Smooth muscle cell (in vitro differentiated cells): ENCODE measurements around the gene STAB2. TPM values are rescaled to one million over a fixed set of nuclear protein-coding genes. Genes with fewer than 3 reads are reported as not detected.

ENCODE experiments used
- DNase-seq: peaks from one replicate; lab custom pipeline; 2025; ENCODE audit not compliant: unreplicated experiment; lab: John Stamatoyannopoulos, UW
- H2AFZ ChIP-seq: fragments of 200-600 bp; sonication (generic); 2 replicates; pipeline ENCODE4 v1.6.0; 2016; ENCODE audit warnings: antibody characterized with exemption, low read depth, mild to moderate bottlenecking
- H3F3A ChIP-seq: fragments of 200-600 bp; sonication (generic); 2 replicates; pipeline ENCODE4 v1.6.0; 2017; ENCODE audit warnings: antibody characterized with exemption, low read depth
- H3K27ac ChIP-seq: fragments of 200-600 bp; sonication (generic); 2 replicates; pipeline ENCODE4 v1.5.1; 2016; ENCODE audit warnings: low read depth, mild to moderate bottlenecking
- H3K27me3 ChIP-seq: fragments of 200-600 bp; sonication (generic); 2 replicates; pipeline ENCODE4 v1.6.1; 2016; ENCODE audit warnings: low read depth, mild to moderate bottlenecking
- H3K36me3 ChIP-seq: fragments of 200-600 bp; sonication (generic); 2 replicates; pipeline ENCODE4 v1.5.1; 2016; ENCODE audit warnings: low read depth
- H3K4me1 ChIP-seq: fragments of 200-600 bp; sonication (generic); 2 replicates; pipeline ENCODE4 v1.5.1; 2016; ENCODE audit warnings: low read depth
- H3K4me2 ChIP-seq: fragments of 200-600 bp; sonication (generic); 2 replicates; pipeline ENCODE4 v1.6.0; 2016; ENCODE audit warnings: mild to moderate bottlenecking
- H3K4me3 ChIP-seq: fragments of 200-600 bp; sonication (generic); 2 replicates; pipeline ENCODE4 v1.5.1; 2016; ENCODE audit warnings: mild to moderate bottlenecking
- H3K79me2 ChIP-seq: fragments of 200-600 bp; sonication (generic); 2 replicates; pipeline ENCODE4 v1.6.0; 2016; ENCODE audit warnings: low read depth, mild to moderate bottlenecking
- H3K9ac ChIP-seq: fragments of 200-600 bp; sonication (generic); 2 replicates; pipeline ENCODE4 v1.6.0; 2016; ENCODE audit warnings: low read depth
- H3K9me3 ChIP-seq: fragments of 200-600 bp; sonication (generic); replicated peaks from 2 replicates; pipeline ENCODE4 v1.5.1; 2016; ENCODE audit warnings: low read depth
- H4K20me1 ChIP-seq: fragments of 200-600 bp; sonication (generic); 2 replicates; pipeline ENCODE4 v1.6.0; 2016; ENCODE audit warnings: low read depth
- CTCF ChIP-seq: fragments of 200-600 bp; sonication (generic); IDR thresholded peaks from 2 replicates; pipeline ENCODE4 v1.5.1; 2017; ENCODE audit warnings: borderline replicate concordance, mild to moderate bottlenecking, antibody characterized with exemption; ENCODE audit not compliant: insufficient read depth, poor library complexity, severe bottlenecking
- WGBS: methylation state at CpG from one replicate; pipeline ENCODE4 v1.1.7; 2016; ENCODE audit warnings: low lambda C conversion rate; 5-methylcytosine and 5-hydroxymethylcytosine counted together
- polyA plus RNA-seq: library from polyadenylated mRNA; unstranded; fragments of >200 nt; fragmentation: Nextera tagmentation; extraction: Ambion mirVana; gene quantifications from 2 replicates; pipeline ENCODE4 v1.2.1, GENCODE V29; 2016
- total RNA-seq: library from RNA; depleted of rRNA; stranded (reverse); fragments of >200 nt; gene quantifications from 2 replicates; pipeline ENCODE4 v1.2.3, GENCODE V29; 2014

The STAB2 gene
- total and polyA plus RNA-seq, 2 experiments from 2014 or later, result not detected

DNA sequence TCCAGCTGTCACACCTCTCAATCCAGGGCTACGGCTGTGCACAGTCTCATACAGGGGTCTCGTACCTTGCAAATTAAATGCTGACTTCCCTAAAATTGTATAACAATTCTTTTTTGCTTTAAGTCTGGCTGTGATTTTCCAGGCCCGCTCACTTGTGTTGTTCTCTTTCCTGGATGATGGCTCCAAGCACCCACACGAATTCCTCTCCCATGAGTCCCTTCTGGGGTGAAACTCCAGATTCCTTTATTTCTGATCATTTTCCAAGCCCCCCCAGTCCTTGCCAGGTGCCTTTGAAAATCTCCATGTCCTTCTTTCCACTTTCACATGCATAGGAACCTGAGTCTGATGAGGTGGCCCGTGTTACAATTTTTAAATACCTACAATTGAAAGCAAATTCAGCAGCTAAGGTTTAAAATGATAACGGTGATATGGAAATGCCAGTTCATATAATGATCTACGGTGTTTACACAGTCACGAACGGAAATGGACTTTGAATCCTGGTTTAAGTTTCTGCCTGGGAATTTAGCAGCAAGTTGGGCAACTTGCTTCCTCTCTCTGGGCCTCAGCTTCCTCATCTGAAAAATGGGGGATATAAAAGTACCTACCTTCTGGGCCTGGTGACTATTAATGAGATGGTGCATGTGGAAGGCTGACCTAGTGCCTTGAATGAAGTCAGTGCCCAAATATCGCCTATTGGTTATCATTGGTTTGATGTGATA is 85.5 kb downstream of the STAB2 start:
- H3K36me3 ChIP-seq, result no peaks in the 10 kb centered on the region
- H3F3A ChIP-seq, result no peaks in the 10 kb centered on the region
- H3K27ac ChIP-seq, result no peak overlapping the region
- H3K27me3 ChIP-seq, result peaks cover 18% of the 10 kb centered on the region
- no peak for TF ChIP-seq CTCF
- no peaks in the 10 kb centered on the region for H4K20me1 ChIP-seq
- no peaks in the 10 kb centered on the region for H3K9me3 ChIP-seq
- no peak overlapping the region for H2AFZ ChIP-seq
- WGBS, result 76% methylated on average over 10 of the region's 10 CpGs
- no peak for DNase-seq
- H3K9ac ChIP-seq, result no peak overlapping the region
- no peak overlapping the region for H3K4me3 ChIP-seq
- no peak overlapping the region for H3K4me2 ChIP-seq
- H3K79me2 ChIP-seq, result no peaks in the 10 kb centered on the region
- H3K4me1 ChIP-seq, result no peaks in the 10 kb centered on the region

DNA sequence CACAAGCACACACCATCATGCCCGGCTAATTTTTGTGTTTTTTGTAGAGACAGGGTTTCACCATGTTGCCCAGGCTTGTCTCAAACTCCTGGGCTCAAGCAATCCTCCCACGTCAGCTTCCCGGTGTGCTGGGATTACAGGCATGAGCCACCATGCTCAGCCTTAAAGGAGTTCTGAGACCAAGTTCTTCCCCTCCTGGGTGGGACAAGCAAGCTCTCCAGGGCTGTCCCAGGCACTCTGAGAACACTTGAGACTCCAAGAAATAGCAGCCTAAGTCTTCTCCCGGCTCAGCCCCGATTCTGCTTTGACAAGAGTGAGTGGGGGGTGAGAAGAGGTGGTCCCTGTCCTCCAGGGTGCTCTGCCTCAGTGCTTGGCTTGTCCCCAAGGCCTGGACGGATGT is 86.4 kb downstream of the STAB2 start:
- no peaks in the 10 kb centered on the region for H3K36me3 ChIP-seq
- no peak for TF ChIP-seq CTCF
- 76% methylated on average over 6 of the region's 6 CpGs for WGBS
- H3K79me2 ChIP-seq, result no peaks in the 10 kb centered on the region
- H2AFZ ChIP-seq, result no peak overlapping the region
- H3F3A ChIP-seq, result no peaks in the 10 kb centered on the region
- no peaks in the 10 kb centered on the region for H3K9me3 ChIP-seq
- no peak for DNase-seq
- H4K20me1 ChIP-seq, result no peaks in the 10 kb centered on the region
- no peak overlapping the region for H3K27ac ChIP-seq
- no peak overlapping the region for H3K9ac ChIP-seq
- peaks cover 25% of the 10 kb centered on the region for H3K27me3 ChIP-seq
- no peaks in the 10 kb centered on the region for H3K4me1 ChIP-seq
- no peak overlapping the region for H3K4me3 ChIP-seq
- H3K4me2 ChIP-seq, result no peak overlapping the region

- H2AFZ ChIP-seq, result no peak overlapping the region
- H4K20me1 ChIP-seq, result no peaks in the 10 kb centered on the region
- no peak for DNase-seq
- H3K9me3 ChIP-seq, result no peaks in the 10 kb centered on the region
- no peak overlapping the region for H3K27ac ChIP-seq
- H3K9ac ChIP-seq, result no peak overlapping the region
- peaks cover 25% of the 10 kb centered on the region for H3K27me3 ChIP-seq
- no peaks in the 10 kb centered on the region for H3F3A ChIP-seq
- H3K4me2 ChIP-seq, result no peak overlapping the region
- TF ChIP-seq CTCF, result no peak
- H3K4me1 ChIP-seq, result no peaks in the 10 kb centered on the region
- H3K36me3 ChIP-seq, result no peaks in the 10 kb centered on the region
- no peaks in the 10 kb centered on the region for H3K79me2 ChIP-seq
- 69% methylated on average over 10 of the region's 10 CpGs for WGBS
- no peak overlapping the region for H3K4me3 ChIP-seq
Observed at GRCh38 chr12:103673891-103674375, 86.9 kb downstream of the STAB2 start.

DNA sequence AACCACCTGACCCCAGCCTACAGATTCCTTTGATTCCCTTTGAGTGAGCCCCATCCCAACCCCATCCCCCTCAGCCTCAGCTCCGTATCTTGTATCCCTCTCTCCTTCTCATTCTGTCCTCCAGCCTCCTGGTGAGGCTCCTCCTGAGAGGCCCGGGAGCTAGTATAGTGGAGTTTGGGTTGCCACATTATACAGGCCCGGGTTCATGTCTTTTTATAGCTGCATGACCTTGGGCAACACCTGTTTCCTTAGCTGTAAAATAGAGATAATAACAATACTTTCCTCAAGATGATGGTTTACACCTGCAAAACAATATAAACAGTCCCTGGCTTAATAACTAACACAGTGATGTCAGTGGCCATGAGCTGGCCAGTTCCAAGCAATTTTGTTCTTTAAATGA is 89.8 kb downstream of the STAB2 start:
- DNase-seq, result no peak
- H3K4me2 ChIP-seq, result no peak overlapping the region
- H3K9me3 ChIP-seq, result no peaks in the 10 kb centered on the region
- no peak for TF ChIP-seq CTCF
- 89% methylated on average over 3 of the region's 3 CpGs for WGBS
- no peaks in the 10 kb centered on the region for H3K79me2 ChIP-seq
- no peak overlapping the region for H3K9ac ChIP-seq
- no peak overlapping the region for H3K4me3 ChIP-seq
- peaks cover 25% of the 10 kb centered on the region for H3K27me3 ChIP-seq
- peaks cover 4% of the 10 kb centered on the region for H4K20me1 ChIP-seq
- peaks cover 4% of the 10 kb centered on the region for H3K4me1 ChIP-seq
- no peak overlapping the region for H2AFZ ChIP-seq
- no peak overlapping the region for H3K27ac ChIP-seq
- H3K36me3 ChIP-seq, result no peaks in the 10 kb centered on the region
- no peaks in the 10 kb centered on the region for H3F3A ChIP-seq
